GM19035 (cell line): ENCODE results near the gene MDGA2.

Experiments used
- ATAC-seq: cut with Tn5 transposase; IDR thresholded peaks from one replicate; pipeline ENCODE4 v1.9.1; 2021; ENCODE audit not compliant: unreplicated experiment

MDGA2 gene

GRCh38 chr14:47154276-47154797, 521.1 kb downstream of the MDGA2 start:
- ATAC-seq: no peak

- ATAC-seq: no peak
Measured at GRCh38 chr14:47153746-47154145, 521.7 kb downstream of the MDGA2 start.

- ATAC-seq: no peak
Measured at GRCh38 chr14:47150267-47150666, 525.1 kb downstream of the MDGA2 start.

- no peak for ATAC-seq
Measured at GRCh38 chr14:47149326-47149725, 526.1 kb downstream of the MDGA2 start.

- ATAC-seq: no peak
Measured at GRCh38 chr14:47148686-47149085, 526.7 kb downstream of the MDGA2 start.

GRCh38 chr14:47120645-47121044, 554.8 kb downstream of the MDGA2 start:
- ATAC-seq: no peak

GRCh38 chr14:47103771-47104170, 571.6 kb downstream of the MDGA2 start:
- ATAC-seq: no peak

GRCh38 chr14:47102472-47102871, 572.9 kb downstream of the MDGA2 start:
- ATAC-seq: no peak

GRCh38 chr14:47085678-47086077, 589.7 kb downstream of the MDGA2 start:
- ATAC-seq: no peak

GRCh38 chr14:47065326-47065725, 610.1 kb downstream of the MDGA2 start:
- ATAC-seq: no peak

- no peak for ATAC-seq
Measured at GRCh38 chr14:47060050-47060449, 615.4 kb downstream of the MDGA2 start.

GRCh38 chr14:47057364-47057763, 618.0 kb downstream of the MDGA2 start:
- no peak for ATAC-seq

- no peak for ATAC-seq
Measured at GRCh38 chr14:47044841-47045240, 630.6 kb downstream of the MDGA2 start.

- ATAC-seq: no peak
Measured at GRCh38 chr14:47040550-47040949, 634.9 kb downstream of the MDGA2 start.

- no peak for ATAC-seq
Measured at GRCh38 chr14:47039336-47039735, 636.1 kb downstream of the MDGA2 start.

- no peak for ATAC-seq
Measured at GRCh38 chr14:47022721-47023120, 652.7 kb downstream of the MDGA2 start.

GRCh38 chr14:47020500-47020899, 654.9 kb downstream of the MDGA2 start:
- no peak for ATAC-seq

- ATAC-seq: no peak
Measured at GRCh38 chr14:47012533-47013280, 662.7 kb downstream of the MDGA2 start.

GRCh38 chr14:47009615-47010014, 665.8 kb downstream of the MDGA2 start:
- ATAC-seq: no peak

- no peak for ATAC-seq
Measured at GRCh38 chr14:47008732-47009131, 666.7 kb downstream of the MDGA2 start.

- no peak for ATAC-seq
Measured at GRCh38 chr14:46999661-47000060, 675.7 kb downstream of the MDGA2 start.

GRCh38 chr14:46989566-46989965, 685.8 kb downstream of the MDGA2 start:
- no peak for ATAC-seq

GRCh38 chr14:46988312-46988711, 687.1 kb downstream of the MDGA2 start:
- no peak for ATAC-seq
